GM12892 (cell line): ENCODE results near the gene CELF1.

Experiments used
- POLR2A ChIP-seq: IDR thresholded peaks from 2 replicates; pipeline ENCODE4 v1.6.1; 2011; ENCODE audit warnings: low read depth, low read length, control low read depth
- POLR2AphosphoS5 ChIP-seq: IDR thresholded peaks from 2 replicates; pipeline ENCODE4 v1.6.1; 2011; ENCODE audit warnings: low read depth, low read length, control low read depth
- TAF1 ChIP-seq: IDR thresholded peaks from 2 replicates; pipeline ENCODE4 v1.6.1; 2011; ENCODE audit warnings: low read depth, mild to moderate bottlenecking, control low read depth, low read length, borderline replicate concordance

GRCh38 chr11:47550288-47551047 lies 2.5 kb downstream of the CELF1 start:
- no peak for TF ChIP-seq POLR2AphosphoS5
- no peak for TF ChIP-seq TAF1
- TF ChIP-seq POLR2A, result no peak
